GM19324 (cell line): Measurements from ENCODE around the gene WAC.
"Not testable (repeated sequence)": the region's sequence is repeated elsewhere in the genome, so short reads cannot be mapped to it uniquely, and the experiment has no call there.

ENCODE experiments used
- ATAC-seq: cut with Tn5 transposase; IDR thresholded peaks from one replicate; pipeline ENCODE4 v1.9.1; 2021; ENCODE audit warnings: mild to moderate bottlenecking, moderate library complexity; ENCODE audit not compliant: unreplicated experiment, low FRiP score

The WAC gene, protein sequence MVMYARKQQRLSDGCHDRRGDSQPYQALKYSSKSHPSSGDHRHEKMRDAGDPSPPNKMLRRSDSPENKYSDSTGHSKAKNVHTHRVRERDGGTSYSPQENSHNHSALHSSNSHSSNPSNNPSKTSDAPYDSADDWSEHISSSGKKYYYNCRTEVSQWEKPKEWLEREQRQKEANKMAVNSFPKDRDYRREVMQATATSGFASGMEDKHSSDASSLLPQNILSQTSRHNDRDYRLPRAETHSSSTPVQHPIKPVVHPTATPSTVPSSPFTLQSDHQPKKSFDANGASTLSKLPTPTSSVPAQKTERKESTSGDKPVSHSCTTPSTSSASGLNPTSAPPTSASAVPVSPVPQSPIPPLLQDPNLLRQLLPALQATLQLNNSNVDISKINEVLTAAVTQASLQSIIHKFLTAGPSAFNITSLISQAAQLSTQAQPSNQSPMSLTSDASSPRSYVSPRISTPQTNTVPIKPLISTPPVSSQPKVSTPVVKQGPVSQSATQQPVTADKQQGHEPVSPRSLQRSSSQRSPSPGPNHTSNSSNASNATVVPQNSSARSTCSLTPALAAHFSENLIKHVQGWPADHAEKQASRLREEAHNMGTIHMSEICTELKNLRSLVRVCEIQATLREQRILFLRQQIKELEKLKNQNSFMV

DNA sequence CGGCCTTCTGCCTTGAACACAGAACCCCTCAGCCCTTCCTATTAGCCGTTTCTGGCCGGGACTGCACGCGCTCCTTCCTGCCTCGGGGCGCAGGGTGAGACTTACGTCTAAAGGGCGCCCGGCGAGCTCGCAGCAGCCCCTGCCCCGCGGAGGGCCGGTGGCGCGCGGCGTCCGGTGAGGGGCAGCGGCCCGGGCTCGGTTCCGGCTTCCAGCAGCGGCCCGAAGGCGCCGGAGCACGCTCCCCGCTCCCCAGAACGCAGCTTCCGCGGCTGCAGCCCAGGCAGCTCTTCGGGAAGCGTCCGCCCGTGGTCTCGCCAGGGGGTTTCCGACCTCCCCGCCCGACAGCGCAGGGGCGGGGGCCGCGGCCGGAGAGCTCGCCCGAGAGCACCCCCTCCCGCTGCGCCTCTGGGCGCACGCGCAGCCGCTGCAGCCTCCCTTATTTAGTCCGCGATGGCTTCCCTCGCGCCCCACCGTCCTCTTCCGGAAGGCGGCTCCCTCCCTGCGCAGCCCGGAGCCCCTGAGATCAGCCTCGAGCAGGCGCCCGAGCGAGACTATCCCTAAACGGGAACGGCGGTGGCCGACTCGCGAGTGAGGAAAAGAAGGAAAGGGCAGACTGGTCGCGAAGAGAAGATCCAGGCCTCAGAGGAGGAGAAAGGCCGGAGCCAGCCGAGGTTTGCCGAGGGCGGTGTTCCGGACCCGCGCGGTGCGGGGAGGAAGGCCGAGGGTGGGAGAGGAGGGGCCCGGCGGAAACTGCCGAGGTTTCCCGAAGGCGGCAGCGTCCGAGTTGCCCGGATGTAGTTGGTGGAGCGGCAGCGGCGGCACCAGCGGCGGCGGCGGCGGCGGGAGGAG, at the start of gene WAC:
WAC (plus strand) TSS at position 782 of the 849 bp plus-strand sequence. CDS start 462 bp downstream, outside the sequence.
- ATAC-seq = peak; percentile 85

DNA sequence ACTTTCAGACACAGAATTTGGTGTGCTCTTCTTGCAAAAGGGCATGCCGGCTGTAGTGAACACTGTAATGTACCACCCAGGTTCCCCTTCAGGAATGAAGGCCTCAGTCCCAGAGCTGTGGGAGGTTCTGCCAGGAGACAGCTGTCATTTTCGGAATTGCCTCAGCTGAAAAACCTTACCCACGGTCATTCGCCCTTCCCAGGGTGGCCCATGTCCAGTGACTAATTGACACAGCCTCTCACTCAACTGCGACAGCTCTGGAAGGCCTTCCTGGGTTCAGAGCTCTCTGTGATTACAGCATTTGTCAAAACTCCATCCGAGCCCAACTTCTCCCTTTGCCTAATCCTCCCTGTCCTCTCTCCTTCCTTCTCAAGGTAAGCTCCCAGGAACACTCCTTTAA, 43.7 kb upstream of the WAC start:
- ATAC-seq = no peak

DNA sequence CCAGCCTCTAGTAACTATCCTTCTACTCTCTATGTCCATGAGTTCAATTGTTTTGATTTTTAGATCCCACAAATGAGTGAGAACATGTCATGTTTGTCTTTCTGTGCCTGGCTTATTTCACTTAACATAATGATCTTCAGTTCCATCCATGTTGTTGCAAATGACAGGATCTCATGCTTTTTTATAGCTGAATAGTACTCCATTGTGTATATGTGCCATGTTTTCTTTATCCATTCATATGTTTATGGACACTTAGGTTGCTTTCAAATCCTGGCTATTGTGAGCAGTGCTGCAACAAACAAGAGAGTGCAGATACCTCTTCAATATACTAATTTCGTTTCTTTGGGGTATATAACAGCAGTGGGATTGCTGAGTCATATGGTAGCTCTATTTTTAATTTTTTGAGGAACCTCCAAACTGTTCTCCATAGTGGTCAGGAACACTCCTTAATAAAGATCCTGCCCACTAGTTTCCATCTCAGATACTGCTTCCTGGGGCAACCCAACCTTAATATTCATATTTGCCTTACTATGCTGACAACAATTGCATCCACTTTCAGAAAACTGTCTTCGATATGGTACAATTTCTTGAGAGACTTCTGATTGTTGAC, 42.6 kb upstream of the WAC start:
- ATAC-seq = not testable (repeated sequence)

DNA sequence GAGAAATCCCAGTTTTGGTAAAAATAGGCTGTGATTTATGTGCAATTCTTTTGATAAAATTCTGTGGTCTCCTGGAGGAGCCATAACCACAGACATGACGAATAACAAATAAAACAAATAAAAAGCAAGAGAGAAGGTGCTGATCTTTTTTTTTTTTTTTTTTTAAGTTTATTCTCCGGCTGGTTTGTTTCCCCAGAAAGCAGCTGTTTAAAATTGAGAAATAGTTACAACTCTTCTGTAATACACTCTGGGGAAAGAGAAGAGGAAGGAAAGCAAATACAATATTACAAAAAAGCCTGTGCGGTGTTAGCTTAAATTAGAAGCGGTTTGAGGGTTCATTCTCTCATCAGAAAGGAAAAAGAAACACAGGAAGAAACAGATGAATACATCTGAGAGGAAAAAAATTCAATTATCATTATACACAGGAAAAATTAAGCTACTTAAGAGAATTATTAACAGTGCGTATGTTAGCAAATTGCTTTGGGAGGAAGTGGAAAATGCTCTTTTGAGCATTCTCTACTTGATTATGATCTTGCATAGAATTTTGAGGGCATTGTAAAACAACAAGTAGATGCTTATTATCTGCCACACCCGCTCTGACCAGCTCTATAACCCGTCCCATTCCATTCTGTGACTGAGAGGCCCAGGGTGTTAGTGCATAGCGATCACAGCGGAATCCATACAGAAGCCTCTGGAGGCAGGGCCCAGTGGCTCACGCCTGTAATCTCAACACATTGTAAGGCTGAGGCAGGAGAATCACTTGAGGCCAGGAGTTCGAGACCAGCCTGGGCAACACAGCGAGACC, 40.6 kb upstream of the WAC start:
- ATAC-seq = no peak

DNA sequence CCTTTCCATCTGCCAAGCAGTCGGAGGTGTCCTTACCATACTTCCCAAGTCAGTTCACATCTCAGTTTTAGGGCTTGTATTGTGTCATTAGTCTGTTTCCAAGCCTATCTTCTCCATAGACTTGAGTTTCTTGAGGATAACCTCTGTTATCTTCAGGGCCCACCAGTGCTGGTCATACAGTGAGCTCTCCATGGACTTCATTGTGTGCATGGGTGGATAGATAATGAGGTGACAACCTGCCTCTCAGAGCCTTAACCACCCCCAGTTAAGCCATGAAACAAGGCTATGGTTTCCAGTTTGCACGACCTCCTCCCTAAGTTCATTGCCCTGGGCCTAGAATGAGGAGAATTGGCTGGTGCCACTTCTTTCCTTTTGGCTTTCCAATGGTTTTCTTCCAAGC, 38.5 kb upstream of the WAC start:
- ATAC-seq = no peak

DNA sequence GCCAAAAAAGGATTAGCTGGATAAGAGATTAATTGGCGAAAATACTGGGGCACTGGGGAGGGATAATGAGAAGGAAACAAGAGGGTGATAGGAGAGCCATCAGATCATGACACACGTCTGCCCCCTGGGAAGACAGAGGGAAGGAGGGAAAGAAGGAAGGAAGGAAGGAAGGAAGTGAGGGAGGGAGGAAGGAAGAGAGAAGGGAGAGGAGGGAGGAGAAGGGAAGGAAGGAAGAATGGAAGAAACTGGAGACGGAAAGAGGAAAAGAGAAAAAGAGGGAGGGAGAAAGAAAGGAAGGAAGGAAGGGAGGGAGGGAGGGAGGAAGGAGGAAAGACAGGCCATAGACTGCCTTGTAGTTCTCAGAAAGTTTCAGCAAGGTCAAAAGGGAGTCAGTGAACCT, 37.8 kb upstream of the WAC start:
- no peak for ATAC-seq

DNA sequence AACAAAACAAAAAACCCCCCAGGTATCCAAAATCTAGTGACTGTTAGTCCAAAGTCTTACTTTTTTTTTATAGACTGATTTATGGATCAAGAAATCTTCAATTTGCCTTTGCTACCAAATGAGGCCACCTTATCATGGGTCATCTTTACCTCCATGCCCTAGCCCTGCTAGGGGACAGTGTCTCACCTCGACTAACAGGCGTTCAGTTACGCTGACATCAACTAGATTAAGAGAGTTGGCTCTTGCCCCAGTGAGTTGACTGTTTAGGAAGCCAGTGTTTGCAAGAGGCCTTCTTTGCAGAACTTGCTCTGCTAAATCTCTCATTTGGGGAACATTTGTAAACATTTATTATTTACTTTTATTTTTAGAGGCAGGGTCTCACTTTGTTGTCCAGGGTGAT, 36.9 kb upstream of the WAC start:
- no peak for ATAC-seq

DNA sequence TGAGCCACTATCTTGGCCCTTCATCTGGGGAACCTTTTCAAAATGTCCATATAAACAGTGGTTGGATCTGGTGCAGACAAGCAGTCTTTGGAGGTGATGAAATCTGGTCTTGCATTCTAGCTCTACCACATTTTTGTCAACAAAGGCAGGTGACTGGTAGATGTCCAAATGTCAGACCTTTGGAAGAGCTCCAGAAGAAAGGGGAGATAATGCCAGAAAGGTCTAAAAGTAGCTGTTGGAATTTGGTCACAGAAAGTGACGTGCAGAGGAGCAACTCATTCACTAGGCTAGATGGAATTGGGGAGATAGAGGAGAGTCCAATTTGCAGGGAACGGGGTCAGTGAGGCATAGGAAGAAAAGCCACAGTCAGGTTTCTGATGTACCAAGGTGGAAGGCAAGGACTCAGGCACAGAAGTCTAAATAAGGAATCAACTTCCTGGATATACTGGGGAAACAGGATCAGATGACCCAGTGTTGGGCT, 36.4 kb upstream of the WAC start:
- no peak for ATAC-seq

DNA sequence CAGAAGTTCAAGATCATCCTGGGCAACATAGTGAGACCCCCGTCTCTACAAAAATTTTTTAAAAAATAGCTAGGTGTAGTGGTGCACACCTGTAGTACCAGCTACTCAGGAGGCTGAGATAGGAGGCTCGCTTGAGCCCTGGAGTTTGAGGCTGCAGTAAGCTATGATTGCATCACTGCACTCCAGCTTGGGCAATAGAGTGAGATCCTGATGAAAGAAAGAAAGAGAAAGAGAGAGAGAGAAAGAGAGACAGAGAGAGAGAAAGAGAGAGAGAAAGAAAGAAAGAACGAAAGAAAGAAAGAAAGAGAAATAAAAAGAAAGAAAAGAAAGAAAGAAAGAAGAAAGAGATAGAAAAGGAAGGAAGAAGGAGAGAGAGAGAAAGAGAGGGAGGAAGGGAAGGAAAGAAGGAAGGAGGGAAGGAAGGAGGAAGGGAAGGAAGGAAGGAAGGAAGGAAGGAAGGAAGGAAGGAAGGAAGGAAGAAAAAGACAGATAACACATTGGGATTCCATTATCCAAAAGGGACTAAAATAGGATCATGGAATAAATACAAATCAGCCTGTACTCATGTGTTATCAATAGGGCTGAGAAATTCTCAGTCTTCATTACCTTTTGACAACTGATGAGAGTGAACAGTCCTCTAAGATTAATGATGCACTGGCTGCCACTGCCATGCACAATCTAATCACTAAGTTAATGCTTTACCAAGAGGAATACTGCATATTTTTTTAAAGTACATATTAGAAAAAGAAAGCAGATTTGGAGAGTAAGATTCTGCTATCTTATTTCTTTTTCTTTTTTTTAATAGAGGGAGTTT, 35.4 kb upstream of the WAC start:
- no peak for ATAC-seq

DNA sequence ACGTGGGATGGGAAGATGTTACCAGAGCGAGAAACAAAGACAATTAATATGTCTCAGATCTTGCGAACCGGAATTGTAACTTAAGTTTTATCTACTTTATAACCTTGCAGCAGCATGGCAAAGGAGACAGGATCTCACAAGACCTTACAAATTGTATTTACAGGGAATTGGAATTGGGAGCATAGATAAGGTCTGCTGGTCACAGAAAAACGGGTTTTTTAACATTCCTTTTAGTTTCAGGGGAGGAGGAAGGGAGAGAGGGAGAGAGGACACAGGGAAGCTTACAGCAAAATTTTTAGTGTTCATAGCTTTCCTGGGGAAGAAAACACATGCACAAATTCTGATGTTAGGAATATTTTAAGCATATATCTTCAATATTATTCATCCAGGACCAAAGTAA, 32.7 kb upstream of the WAC start:
- ATAC-seq = not testable (repeated sequence)

DNA sequence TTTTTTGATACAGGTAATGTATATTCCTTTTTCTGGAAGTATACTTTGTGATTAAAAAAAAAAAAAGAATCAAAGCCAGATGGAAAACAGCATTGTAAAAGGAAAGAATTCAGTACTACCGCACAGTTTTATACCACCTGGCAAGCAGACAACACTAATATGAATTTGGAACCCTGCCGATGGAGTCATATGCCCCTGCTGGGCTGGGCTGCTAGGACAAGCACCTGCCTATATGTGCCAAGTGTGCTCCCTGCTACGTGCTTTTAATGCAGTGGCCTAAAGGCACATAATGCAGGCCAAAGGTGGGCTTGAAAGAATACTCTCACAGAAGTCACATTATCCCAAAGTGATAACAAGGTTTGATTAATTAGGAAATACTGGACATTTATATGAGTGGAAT, 29.8 kb upstream of the WAC start:
- no peak for ATAC-seq

DNA sequence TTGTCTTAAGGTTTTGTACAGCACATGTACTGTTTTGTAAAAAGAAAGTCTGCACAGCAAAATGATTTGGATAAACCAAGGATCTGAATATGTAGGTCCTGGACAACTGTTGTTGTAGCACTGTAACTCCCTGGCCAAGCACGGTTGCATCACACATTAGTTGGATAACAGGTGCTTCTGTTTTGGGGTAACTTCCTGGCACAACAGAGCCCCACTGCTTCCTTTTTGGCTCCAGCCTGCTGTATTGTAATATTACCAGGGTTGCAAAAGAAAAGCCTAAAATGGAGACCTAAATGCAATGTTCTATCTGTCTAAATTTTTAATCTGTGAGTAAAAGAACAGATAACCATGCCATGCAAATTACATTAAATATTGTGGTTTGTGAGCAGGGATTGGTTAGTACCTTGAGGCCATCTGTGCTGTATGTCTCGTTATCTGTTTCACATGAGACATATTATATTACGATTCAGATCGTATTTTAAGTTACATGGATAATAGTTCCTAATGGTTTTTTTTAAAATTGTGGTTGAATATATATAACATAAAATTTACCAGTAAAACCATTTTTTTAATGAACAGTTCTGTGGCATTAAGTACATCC, 27.5 kb upstream of the WAC start:
- no peak for ATAC-seq

DNA sequence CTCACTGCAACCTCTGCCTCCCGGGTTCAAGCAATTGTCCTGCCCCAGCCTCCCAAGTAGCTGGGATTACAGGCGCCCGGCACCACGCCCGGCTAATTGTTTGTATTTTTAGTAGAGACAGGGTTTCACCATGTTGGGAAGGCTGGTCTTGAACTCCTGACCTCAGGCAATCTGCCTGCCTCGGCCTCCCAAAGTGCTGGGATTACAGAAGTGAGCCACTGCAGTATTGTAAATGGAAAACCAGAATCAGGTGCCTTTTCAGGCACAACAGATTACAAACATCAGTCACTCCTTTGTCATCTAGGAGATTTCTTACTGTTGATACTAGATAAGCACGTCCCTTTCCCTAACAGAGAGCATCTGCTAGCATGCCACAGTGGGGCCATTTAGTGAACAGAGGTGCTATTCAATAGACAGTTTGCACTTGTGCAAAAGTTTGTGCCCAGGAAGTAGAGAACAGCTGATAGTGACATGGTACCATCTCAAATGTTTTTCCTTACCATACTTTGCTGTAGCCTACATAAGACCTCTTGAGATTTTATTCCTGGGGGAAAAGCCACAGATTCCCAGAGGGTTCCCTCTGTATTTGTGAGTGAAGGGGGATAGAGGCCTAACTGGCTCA, 24.5 kb upstream of the WAC start:
- ATAC-seq = no peak

DNA sequence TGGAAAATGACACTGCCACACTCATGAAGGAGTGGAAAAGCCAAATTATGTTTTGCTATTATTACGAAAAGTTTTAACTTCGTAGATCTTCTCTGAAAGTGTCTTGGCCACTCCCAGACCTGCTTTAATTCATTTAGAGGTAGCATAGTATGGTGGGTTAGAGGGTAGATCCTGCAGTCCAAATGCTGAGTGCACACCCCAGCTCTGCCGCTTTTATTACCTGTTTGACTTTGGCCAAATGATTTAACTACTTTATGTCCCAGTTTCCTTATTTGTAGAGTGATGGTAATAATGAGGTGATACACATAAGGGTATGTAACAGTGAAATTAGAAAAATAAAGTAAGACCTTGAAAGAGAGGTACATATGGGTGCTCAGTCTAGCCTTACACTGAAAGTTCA, 23.6 kb upstream of the WAC start:
- ATAC-seq = no peak

DNA sequence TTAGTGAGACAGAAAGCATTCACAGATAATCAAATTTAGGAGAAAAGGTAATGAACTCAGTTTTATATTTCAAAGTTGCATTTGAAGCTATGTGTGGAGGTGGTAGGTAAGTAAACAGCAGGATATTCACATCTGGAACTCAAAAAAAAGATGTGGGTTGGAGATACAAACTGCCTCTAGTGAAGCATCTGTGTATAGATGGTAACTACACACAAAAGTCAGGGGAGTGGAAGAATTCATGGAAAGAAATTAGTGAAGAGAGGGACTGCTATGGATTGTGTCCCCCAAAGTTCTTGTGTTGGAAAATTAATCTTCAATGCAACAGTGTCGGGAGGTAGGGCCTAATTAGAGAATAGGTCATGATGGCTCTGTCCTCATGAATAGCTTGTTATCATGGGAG, 18.3 kb upstream of the WAC start:
- ATAC-seq = no peak

DNA sequence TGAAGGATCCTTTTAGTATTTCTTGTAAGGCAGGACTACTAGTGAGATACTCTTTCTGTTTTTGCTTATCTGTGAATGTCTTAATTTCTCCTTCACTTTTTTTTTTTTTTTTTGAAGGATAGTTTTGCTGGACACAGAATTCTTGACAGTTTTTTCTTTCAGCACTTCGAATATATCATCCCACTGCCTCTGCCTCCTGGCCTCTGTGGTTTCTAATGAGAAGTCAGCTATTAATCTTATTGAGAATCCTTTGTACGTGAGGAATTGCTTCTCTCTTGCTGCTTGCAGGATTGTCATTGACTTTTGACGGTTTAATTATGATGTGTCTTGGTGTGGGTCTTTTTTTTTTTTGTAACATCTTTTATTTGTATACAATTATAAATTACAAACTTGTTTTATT, 12.6 kb upstream of the WAC start:
- no peak for ATAC-seq

DNA sequence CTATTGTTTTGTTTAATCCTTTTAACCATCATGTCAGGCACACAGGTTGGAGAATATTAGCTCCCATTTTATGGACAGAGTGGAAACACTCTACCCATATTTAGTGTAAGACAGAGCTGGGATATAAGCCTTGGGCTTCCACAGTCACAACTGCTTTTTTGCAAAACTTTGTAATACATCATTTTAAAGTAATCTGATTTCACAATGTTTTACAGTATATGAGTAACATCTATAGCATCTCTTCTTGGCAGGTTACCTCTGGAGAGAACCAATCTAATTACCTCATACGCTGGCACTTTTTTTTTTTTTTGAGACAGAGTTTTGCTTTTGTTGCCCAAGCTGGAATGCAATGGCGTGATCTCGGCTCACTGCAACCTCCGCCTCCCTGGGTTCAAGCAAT, 12.1 kb upstream of the WAC start:
- not testable (repeated sequence) for ATAC-seq

DNA sequence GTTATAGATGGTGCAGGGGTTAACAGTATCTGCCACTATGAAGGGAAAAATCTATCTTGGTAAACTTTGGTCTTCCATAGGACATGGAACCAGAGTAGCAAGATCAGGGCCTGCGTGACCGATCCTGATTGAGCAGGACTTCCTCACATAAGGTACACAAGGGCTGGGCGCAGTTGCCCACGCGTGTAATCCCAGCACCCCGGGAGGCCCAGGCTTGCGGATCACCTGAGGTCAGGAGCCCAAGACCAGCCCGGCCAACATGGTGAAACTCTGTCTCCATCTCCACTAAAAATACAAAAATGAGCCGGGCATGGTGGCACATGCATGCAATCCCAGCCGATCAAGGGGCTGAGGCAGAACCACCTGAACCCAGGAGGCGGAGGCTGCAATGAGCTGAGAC, 11.0 kb upstream of the WAC start:
- not testable (repeated sequence) for ATAC-seq
